Esophagus muscularis mucosa (tissue), 4 donors: ENCODE measurements around the gene TRPC4AP.

Experiments used
- CTCF ChIP-seq, 3 experiments: fragments of 200-600 bp in 2 of 3; fragments of 450-650 bp in 1 of 3; sonication (generic) in 2 of 3; IDR thresholded peaks; one replicate each; pipeline ENCODE4 v1.5.1; 2017 to 2019; ENCODE audit warnings: antibody characterized with exemption in 3 of 3, mild to moderate bottlenecking in 2 of 3, moderate library complexity in 1 of 3
- EP300 ChIP-seq: sonication (generic); formaldehyde crosslinking; IDR thresholded peaks from one replicate; pipeline ENCODE4 v1.6.1; 2017; ENCODE audit warnings: antibody characterized with exemption
- POLR2A ChIP-seq: fragments of 450-650 bp; IDR thresholded peaks from one replicate; pipeline ENCODE4 v1.6.1; 2017; ENCODE audit warnings: antibody characterized with exemption, moderate library complexity, mild to moderate bottlenecking, low read depth
- POLR2AphosphoS5 ChIP-seq, 2 donors: sonication (generic); formaldehyde crosslinking; IDR thresholded peaks; one replicate each; pipeline ENCODE4 v1.6.1; 2017; ENCODE audit warnings: antibody characterized with exemption in 2 of 2

DNA sequence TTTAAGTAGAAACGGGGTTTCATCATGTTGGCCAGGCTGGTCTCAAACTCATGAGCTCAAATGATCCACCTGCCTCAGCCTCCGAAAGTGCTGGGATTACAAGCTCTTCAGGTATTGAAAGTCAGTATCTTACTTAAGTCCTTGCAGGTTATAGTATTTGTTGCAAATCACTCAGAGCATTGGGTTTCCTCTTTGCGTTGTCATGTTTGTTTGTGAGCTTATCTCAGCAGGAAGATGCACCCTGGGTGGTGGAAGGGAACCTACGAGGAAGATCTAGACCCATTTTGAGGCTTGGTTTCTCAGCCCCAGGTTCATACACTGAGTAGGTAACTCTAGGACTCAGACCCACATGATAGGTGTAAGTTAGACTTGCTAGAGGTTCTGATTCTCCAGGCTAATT, 118.4 kb downstream of the TRPC4AP start:
- no peak for TF ChIP-seq POLR2A
- no peak for TF ChIP-seq CTCF (IDR thresholded peaks at IDR 0.05)
- no peak for TF ChIP-seq POLR2AphosphoS5 (IDR thresholded peaks at IDR 0.05)
- no peak for TF ChIP-seq EP300
